Neural cell (in vitro differentiated cells): ENCODE data around the gene UHRF1. TPM values are rescaled to one million over a fixed set of nuclear protein-coding genes. Genes with fewer than 3 reads are reported as not detected.

Experiments
- H2AFZ ChIP-seq: fragments of 200-600, 300-800 bp; sonication (generic), shearing (Covaris generic); 2 replicates; pipeline ENCODE4 v1.6.0; 2014; ENCODE audit warnings: low read depth, mild to moderate bottlenecking, antibody characterized with exemption, low read length, moderate library complexity
- H3F3A ChIP-seq: fragments of 200-600 bp; shearing (Covaris generic); 2 replicates; pipeline ENCODE4 v1.6.1; 2016; ENCODE audit warnings: mild to moderate bottlenecking, moderate library complexity, mixed read lengths, antibody characterized with exemption, low read length; ENCODE audit not compliant: insufficient read depth, poor library complexity, severe bottlenecking
- H3K27ac ChIP-seq: fragments of 200-600, 300-800 bp; sonication (generic), shearing (Covaris generic); 2 replicates; pipeline ENCODE4 v1.5.1; 2014; ENCODE audit warnings: mild to moderate bottlenecking, low read length, moderate library complexity
- H3K27me3 ChIP-seq: fragments of 300-800, 200-600 bp; sonication (generic), shearing (Covaris generic); 2 replicates; pipeline ENCODE4 v1.6.0; 2014; ENCODE audit warnings: mild to moderate bottlenecking, low read depth, low read length, moderate library complexity; ENCODE audit not compliant: insufficient read depth
- H3K36me3 ChIP-seq: fragments of 300-800, 200-600 bp; sonication (generic), shearing (Covaris generic); 2 replicates; pipeline ENCODE4 v1.5.1; 2014; ENCODE audit warnings: mild to moderate bottlenecking, antibody characterized with exemption, low read length, moderate library complexity; ENCODE audit not compliant: insufficient read depth
- H3K4me2 ChIP-seq: fragments of 300-800, 200-600 bp; sonication (generic), shearing (Covaris generic); 2 replicates; pipeline ENCODE4 v1.6.0; 2014; ENCODE audit warnings: mild to moderate bottlenecking, low read length
- H3K4me3 ChIP-seq: fragments of 300-800, 200-600 bp; sonication (generic), shearing (Covaris generic); 2 replicates; pipeline ENCODE4 v1.5.1; 2014; ENCODE audit warnings: mild to moderate bottlenecking, low read length, moderate library complexity
- H3K79me2 ChIP-seq: fragments of 200-600 bp; shearing (Covaris generic); replicated peaks from 2 replicates; pipeline ENCODE4 v1.6.0; 2014; ENCODE audit warnings: mild to moderate bottlenecking, low read length, moderate library complexity; ENCODE audit not compliant: insufficient read depth
- H3K9ac ChIP-seq: fragments of 300-800, 200-600 bp; sonication (generic), shearing (Covaris generic); 2 replicates; pipeline ENCODE4 v1.6.1; 2016; ENCODE audit warnings: mild to moderate bottlenecking, low read length, mixed read lengths
- H3K9me2 ChIP-seq: fragments of 200-600 bp; shearing (Covaris generic); 2 replicates; pipeline ENCODE4 v1.6.1; 2016; ENCODE audit warnings: mild to moderate bottlenecking, low read length, mixed read lengths; ENCODE audit not compliant: insufficient read depth
- H3K9me3 ChIP-seq: fragments of 200-600, 300-800 bp; sonication (generic), shearing (Covaris generic); 2 replicates; pipeline ENCODE4 v1.6.1; 2016; ENCODE audit warnings: mild to moderate bottlenecking, mixed run types, low read length, moderate library complexity, mixed read lengths
- H4K20me1 ChIP-seq: fragments of 200-600 bp; shearing (Covaris generic); 2 replicates; pipeline ENCODE4 v1.6.1; 2016; ENCODE audit warnings: mild to moderate bottlenecking, mixed run types; ENCODE audit not compliant: insufficient read depth
- CTCF ChIP-seq: fragments of 450-650 bp; IDR thresholded peaks from 2 replicates; pipeline ENCODE4 v1.5.1; 2014; ENCODE audit warnings: antibody characterized with exemption, mild to moderate bottlenecking, moderate library complexity; ENCODE audit not compliant: poor library complexity, severe bottlenecking
- EP300 ChIP-seq: fragments of 450-650 bp; conservative IDR thresholded peaks from 2 replicates; pipeline ENCODE4 v1.6.1; 2014; ENCODE audit warnings: antibody characterized with exemption, mild to moderate bottlenecking, moderate library complexity; ENCODE audit not compliant: poor library complexity, severe bottlenecking
- EZH2 ChIP-seq: fragments of 200-600, 300-800 bp; shearing (Covaris generic), sonication (generic); IDR thresholded peaks from 2 replicates; pipeline ENCODE4 v1.6.1; 2014; ENCODE audit warnings: antibody characterized with exemption, low read length, borderline replicate concordance, mild to moderate bottlenecking; ENCODE audit not compliant: insufficient read depth, poor library complexity, severe bottlenecking
- MXI1 ChIP-seq: fragments of 450-650 bp; conservative IDR thresholded peaks from 2 replicates; pipeline ENCODE4 v1.6.1; 2014; ENCODE audit warnings: antibody characterized with exemption, mild to moderate bottlenecking; ENCODE audit not compliant: poor library complexity, severe bottlenecking
- POLR2AphosphoS5 ChIP-seq: IDR thresholded peaks from 2 replicates; pipeline ENCODE4 v1.6.1; 2012
- RAD21 ChIP-seq: fragments of 450-650 bp; conservative IDR thresholded peaks from 2 replicates; pipeline ENCODE4 v1.6.1; 2014; ENCODE audit warnings: antibody characterized with exemption, mild to moderate bottlenecking, moderate library complexity
- SMC3 ChIP-seq: fragments of 450-650 bp; conservative IDR thresholded peaks from 2 replicates; pipeline ENCODE4 v1.6.1; 2014; ENCODE audit warnings: antibody characterized with exemption, mild to moderate bottlenecking, moderate library complexity; ENCODE audit not compliant: poor library complexity
- TAF1 ChIP-seq: IDR thresholded peaks from 2 replicates; pipeline ENCODE4 v1.6.1; 2012; ENCODE audit warnings: low read depth
- polyA plus RNA-seq: library from polyadenylated mRNA; depleted of rRNA; stranded (reverse); fragments of >200 nt; gene quantifications from 2 replicates; pipeline ENCODE4 v1.2.3, GENCODE V29; 2014
- TF ChIP-seq, protein P1 (sequence below): IDR thresholded peaks from 2 replicates; pipeline ENCODE4 v1.6.1; 2012; ENCODE audit warnings: borderline replicate concordance

UHRF1 gene
- polyA plus RNA-seq, 1 donor from 2014 or later = 3.0 TPM

- Histone ChIP-seq H3K4me3 (no peak overlapping the region), H3K27me3 (no peaks in the 10 kb centered on the region), H3K4me2 (no peak overlapping the region), H3K36me3 (peaks cover 11% of the 10 kb centered on the region), H3K9me3 (no peaks in the 10 kb centered on the region), H3K9me2 (no peaks in the 10 kb centered on the region), H3K27ac (no peak overlapping the region), H2AFZ (no peak overlapping the region), H3K9ac (no peak overlapping the region), H4K20me1 (no peaks in the 10 kb centered on the region), H3F3A (no peaks in the 10 kb centered on the region), H3K79me2 (peaks cover 45% of the 10 kb centered on the region)
- no peak for TF ChIP-seq CTCF
- no peak for TF ChIP-seq RAD21
- no peak for TF ChIP-seq POLR2AphosphoS5
- TF ChIP-seq EP300 = no peak
- no peak for TF ChIP-seq EZH2
- TF ChIP-seq, protein P1, sequence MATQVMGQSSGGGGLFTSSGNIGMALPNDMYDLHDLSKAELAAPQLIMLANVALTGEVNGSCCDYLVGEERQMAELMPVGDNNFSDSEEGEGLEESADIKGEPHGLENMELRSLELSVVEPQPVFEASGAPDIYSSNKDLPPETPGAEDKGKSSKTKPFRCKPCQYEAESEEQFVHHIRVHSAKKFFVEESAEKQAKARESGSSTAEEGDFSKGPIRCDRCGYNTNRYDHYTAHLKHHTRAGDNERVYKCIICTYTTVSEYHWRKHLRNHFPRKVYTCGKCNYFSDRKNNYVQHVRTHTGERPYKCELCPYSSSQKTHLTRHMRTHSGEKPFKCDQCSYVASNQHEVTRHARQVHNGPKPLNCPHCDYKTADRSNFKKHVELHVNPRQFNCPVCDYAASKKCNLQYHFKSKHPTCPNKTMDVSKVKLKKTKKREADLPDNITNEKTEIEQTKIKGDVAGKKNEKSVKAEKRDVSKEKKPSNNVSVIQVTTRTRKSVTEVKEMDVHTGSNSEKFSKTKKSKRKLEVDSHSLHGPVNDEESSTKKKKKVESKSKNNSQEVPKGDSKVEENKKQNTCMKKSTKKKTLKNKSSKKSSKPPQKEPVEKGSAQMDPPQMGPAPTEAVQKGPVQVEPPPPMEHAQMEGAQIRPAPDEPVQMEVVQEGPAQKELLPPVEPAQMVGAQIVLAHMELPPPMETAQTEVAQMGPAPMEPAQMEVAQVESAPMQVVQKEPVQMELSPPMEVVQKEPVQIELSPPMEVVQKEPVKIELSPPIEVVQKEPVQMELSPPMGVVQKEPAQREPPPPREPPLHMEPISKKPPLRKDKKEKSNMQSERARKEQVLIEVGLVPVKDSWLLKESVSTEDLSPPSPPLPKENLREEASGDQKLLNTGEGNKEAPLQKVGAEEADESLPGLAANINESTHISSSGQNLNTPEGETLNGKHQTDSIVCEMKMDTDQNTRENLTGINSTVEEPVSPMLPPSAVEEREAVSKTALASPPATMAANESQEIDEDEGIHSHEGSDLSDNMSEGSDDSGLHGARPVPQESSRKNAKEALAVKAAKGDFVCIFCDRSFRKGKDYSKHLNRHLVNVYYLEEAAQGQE = no peak
- TF ChIP-seq MXI1 = no peak
- TF ChIP-seq TAF1 = no peak
Observed at GRCh38 chr19:4996701-4997100, 87.4 kb downstream of the UHRF1 start.

DNA sequence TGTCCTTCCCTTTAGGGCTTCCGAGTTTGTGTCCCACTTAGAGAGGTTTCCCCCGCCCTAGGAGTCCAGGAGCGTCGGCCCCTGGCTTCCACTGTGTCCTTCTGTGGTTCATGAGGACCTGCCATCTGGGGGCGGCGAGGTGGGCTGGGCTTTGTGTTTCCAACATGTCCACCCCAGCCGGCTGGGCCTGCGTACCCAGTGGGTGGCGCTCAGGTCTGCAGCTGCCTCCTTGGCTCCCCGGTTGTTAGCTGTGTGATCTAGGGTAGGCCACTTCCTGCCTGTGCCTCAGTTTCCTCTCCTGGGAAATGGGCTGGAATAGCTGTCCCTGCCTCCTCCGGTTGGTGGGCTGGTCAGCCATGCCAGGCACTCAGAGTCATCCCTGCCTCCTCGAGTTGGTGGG lies 88.0 kb downstream of the UHRF1 start:
- TF ChIP-seq EP300 (no peak), MXI1 (no peak), RAD21 (no peak), POLR2AphosphoS5 (no peak), TAF1 (no peak), CTCF (no peak), EZH2 (no peak), SMC3 (no peak)
- TF ChIP-seq, protein P1 = no peak
- Histone ChIP-seq H3K27me3 (no peaks in the 10 kb centered on the region), H3K4me3 (no peak overlapping the region), H3K9me2 (no peaks in the 10 kb centered on the region), H3F3A (no peaks in the 10 kb centered on the region), H3K36me3 (peaks cover 11% of the 10 kb centered on the region), H3K27ac (no peak overlapping the region), H2AFZ (no peak overlapping the region), H3K4me2 (no peak overlapping the region), H3K9ac (no peak overlapping the region), H4K20me1 (no peaks in the 10 kb centered on the region), H3K9me3 (no peaks in the 10 kb centered on the region), H3K79me2 (peaks cover 44% of the 10 kb centered on the region)
